A549 (cell line): ENCODE measurements around the gene UVRAG. TPM values are rescaled to one million over a fixed set of nuclear protein-coding genes. Genes with fewer than 3 reads are reported as not detected.
A peak's percentile ranks its signal among the peaks of the same experiment; 100 is the strongest.

Experiments
- ATAC-seq, 2 experiments: fragments of 200-7000 bp in 1 of 2; fragments of >200 bp in 1 of 2; cut with Nextera tagmentation in 1 of 2; cut with Tn5 transposase in 1 of 2; 3 replicates each; pipeline versions ENCODE4 v1.8.0 to v1.9.1; 2018 to 2020; ENCODE audit warnings: mild to moderate bottlenecking in 1 of 2, moderate library complexity in 1 of 2
- CTCF ChIA-PET: fragments of 300-600 bp; sonication (Branson Sonifier 250); formaldehyde crosslinking; extraction: SDS; loops from one replicate; lab custom pipeline; 2021; ENCODE audit warnings: antibody characterized with exemption, inconsistent platforms; lab: Yijun Ruan, JAX
- POLR2A ChIA-PET: fragments of 350-600 bp; formaldehyde crosslinking; extraction: SDS; loops from one replicate; lab custom pipeline; 2021; ENCODE audit warnings: antibody characterized with exemption, inconsistent platforms; lab: Yijun Ruan, JAX
- DNase-seq, 2 experiments: peaks; one replicate each; pipeline versions ENCODE4 v3.0.0 to v3.0.0-alpha.2; 2011 to 2016; ENCODE audit warnings: low read depth in 1 of 2, low spot score in 1 of 2
- FAIRE-seq: peaks from 2 replicates; lab custom pipeline; 2011; peaks lifted over from hg19 to GRCh38; lab: Jason Lieb, UNC
- H3K27ac ChIP-seq, 2 experiments: fragments of >200 bp; sonication (Bioruptor Twin); formaldehyde crosslinking; 3 replicates each; pipeline ENCODE4 v1.5.1; 2016 to 2017
- H3K4me1 ChIP-seq: fragments of >200 bp; sonication (Bioruptor Twin); formaldehyde crosslinking; 3 replicates; pipeline ENCODE4 v1.6.1; 2016
- H3K4me2 ChIP-seq: fragments of >200 bp; sonication (Bioruptor Twin); formaldehyde crosslinking; 3 replicates; pipeline ENCODE4 v1.6.1; 2016
- H3K4me3 ChIP-seq: fragments of >200 bp; sonication (Bioruptor Twin); formaldehyde crosslinking; 3 replicates; pipeline ENCODE4 v1.5.1; 2016
- H3K9me3 ChIP-seq: fragments of >200 bp; sonication (Bioruptor Twin); formaldehyde crosslinking; 3 replicates; pipeline ENCODE4 v1.6.1; 2016
- BHLHE40 ChIP-seq: IDR thresholded peaks from 2 replicates; pipeline ENCODE4 v1.6.1; 2012; ENCODE audit warnings: low read depth, low read length, inconsistent platforms
- CBX2 ChIP-seq: fragments of 200-600 bp; sonication (generic); IDR thresholded peaks from 2 replicates; pipeline ENCODE4 v1.6.1; 2016; ENCODE audit warnings: low read depth, mild to moderate bottlenecking, borderline replicate concordance
- CBX8 ChIP-seq: fragments of 200-600 bp; sonication (generic); IDR thresholded peaks from 2 replicates; pipeline ENCODE4 v1.6.1; 2016
- CHD2 ChIP-seq: fragments of 150-350 bp; IDR thresholded peaks from 2 replicates; pipeline ENCODE4 v1.6.1; 2014; ENCODE audit warnings: low read length; ENCODE audit not compliant: partially characterized antibody
- CHD4 ChIP-seq: fragments of 200-600 bp; sonication (generic); IDR thresholded peaks from 2 replicates; pipeline ENCODE4 v1.6.1; 2016; ENCODE audit warnings: antibody characterized with exemption, mild to moderate bottlenecking, borderline replicate concordance
- ESRRA ChIP-seq: fragments of 150-350 bp; IDR thresholded peaks from 2 replicates; pipeline ENCODE4 v1.6.1; 2014; ENCODE audit warnings: mild to moderate bottlenecking, low read length, borderline replicate concordance
- FOSL2 ChIP-seq, 2 experiments: fragments of 450-650 bp in 1 of 2; fragments of >200 bp in 1 of 2; sonication (Bioruptor Twin) in 1 of 2; formaldehyde crosslinking; IDR thresholded peaks; 2 replicates each; pipeline versions ENCODE4 v1.5.0 to v1.6.1; 2016 to 2020; ENCODE audit warnings: mild to moderate bottlenecking in 1 of 2, moderate library complexity in 1 of 2
- HOXB13 ChIP-seq: fragments of 250-450 bp; sonication (Bioruptor Pico); IDR thresholded peaks from 2 replicates; pipeline ENCODE4 v1.5.0; 2020; ENCODE audit warnings: low read depth, mild to moderate bottlenecking, moderate library complexity
- HOXB5 ChIP-seq: fragments of 250-450 bp; sonication (Bioruptor Pico); IDR thresholded peaks from 2 replicates; pipeline ENCODE4 v1.5.0; 2020; ENCODE audit warnings: mild to moderate bottlenecking, moderate library complexity
- JUNB ChIP-seq: fragments of >200 bp; sonication (Bioruptor Twin); formaldehyde crosslinking; IDR thresholded peaks from 2 replicates; pipeline ENCODE4 v1.6.1; 2016
- KDM1A ChIP-seq: fragments of 200-600 bp; sonication (generic); IDR thresholded peaks from 2 replicates; pipeline ENCODE4 v1.6.1; 2016; ENCODE audit warnings: low read depth, mild to moderate bottlenecking
- NFE2L2 ChIP-seq: fragments of 150-350 bp; conservative IDR thresholded peaks from 2 replicates; pipeline ENCODE4 v1.6.1; 2014; ENCODE audit warnings: low read length
- POLR2AphosphoS2 ChIP-seq: conservative IDR thresholded peaks from 2 replicates; pipeline ENCODE4 v1.6.1; 2012; ENCODE audit warnings: low read length, improper control_type of control experiment, inconsistent platforms
- RAD21 ChIP-seq, 2 experiments: fragments of >200 bp in 1 of 2; sonication (Bioruptor Twin) in 1 of 2; formaldehyde crosslinking in 1 of 2; IDR thresholded peaks in 1 of 2; conservative IDR thresholded peaks in 1 of 2; 2 replicates in 1 of 2; 3 replicates in 1 of 2; pipeline ENCODE4 v1.6.1; 2012 to 2018; ENCODE audit warnings: inconsistent platforms in 1 of 2
- SMC3 ChIP-seq: fragments of >200 bp; sonication (Bioruptor Twin); formaldehyde crosslinking; IDR thresholded peaks from 3 replicates; pipeline ENCODE4 v1.6.1; 2018; ENCODE audit warnings: inconsistent platforms
- ZSCAN20 ChIP-seq: fragments of 250-450 bp; sonication (Bioruptor Pico); IDR thresholded peaks from 2 replicates; pipeline ENCODE4 v1.8.0; 2022; ENCODE audit warnings: mild to moderate bottlenecking, moderate library complexity
- WGBS: methylation state at CpG from one replicate; pipeline ENCODE4 v1.1.6; 2017; ENCODE audit errors: missing lambda C conversion rate; 5-methylcytosine and 5-hydroxymethylcytosine counted together
- polyA plus RNA-seq, 4 experiments: library from polyadenylated mRNA; depleted of rRNA in 3 of 4; stranded (reverse); fragments of >200 nt; fragmentation: RNase III in 1 of 4; extraction: RNeasy Plus Mini Kit Qiagen cat#74134 plus additional on column Dnase treatment in 1 of 4; gene quantifications; 2 replicates in 3 of 4; 3 replicates in 1 of 4; pipeline ENCODE4 v1.2.3, GENCODE V29; 2011 to 2017
- TF ChIP-seq, protein P1 (sequence below): fragments of >200 bp; sonication (Bioruptor Twin); formaldehyde crosslinking; IDR thresholded peaks from 3 replicates; pipeline ENCODE4 v1.5.1; 2016
- TF ChIP-seq, protein P2 (sequence below): fragments of 250-450 bp; sonication (Bioruptor Pico); IDR thresholded peaks from 2 replicates; pipeline ENCODE4 v1.5.0; 2020; ENCODE audit warnings: low read depth, mild to moderate bottlenecking, moderate library complexity
- TF ChIP-seq, protein P3 (sequence below): fragments of 450-650 bp; IDR thresholded peaks from 2 replicates; pipeline ENCODE4 v1.6.1; 2014; ENCODE audit warnings: antibody characterized with exemption
- TF ChIP-seq, protein P4 (sequence below): fragments of 250-450 bp; sonication (Bioruptor Pico); IDR thresholded peaks from 2 replicates; pipeline ENCODE4 v1.5.0; 2021; ENCODE audit warnings: mild to moderate bottlenecking, moderate library complexity, borderline replicate concordance

The UVRAG gene
- polyA plus RNA-seq, 2 of the 4 experiments (the other 2 are of a cell fraction): 6.1 to 14.1 TPM

DNA sequence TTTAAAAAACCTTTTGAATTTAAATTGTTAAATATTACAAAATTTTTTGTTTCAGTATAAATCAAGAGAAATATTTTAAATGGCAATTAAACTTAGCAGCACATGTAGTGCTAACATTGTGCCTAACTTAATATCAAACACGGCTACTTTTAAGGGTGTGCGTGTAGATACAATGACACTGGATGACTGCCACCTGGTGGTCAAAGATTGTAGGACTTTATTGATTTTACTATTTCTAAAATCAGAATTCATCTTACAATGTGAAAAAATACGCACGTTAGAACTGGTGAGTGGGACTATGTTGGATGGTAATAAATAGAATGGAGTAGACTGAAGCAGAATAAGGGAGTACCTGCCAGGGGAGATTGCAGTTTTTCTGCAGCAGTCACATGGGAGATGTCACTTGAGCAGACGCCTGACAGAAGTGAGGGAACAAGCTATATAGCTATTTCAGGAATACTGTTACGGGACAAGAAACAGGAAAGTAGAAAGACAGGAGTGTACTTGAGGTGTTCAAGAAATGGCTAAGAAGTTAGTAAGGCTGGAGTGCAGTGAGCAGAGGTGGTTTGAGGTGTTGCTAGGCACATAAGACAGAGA lies 52.9 kb downstream of the UVRAG start:
- peak; percentile 18 for FAIRE-seq
- H3K9me3 ChIP-seq: no peaks in the 10 kb centered on the region
- H3K27ac ChIP-seq: no peak overlapping the region
- TF ChIP-seq SMC3 (peak; percentile 80), RAD21 (conservative IDR thresholded peaks at IDR 0.05 in 1 of 2, IDR thresholded peaks at IDR 0.05 in 1 of 2) (peak; percentile 71 to 72), ZSCAN20 (CRISPR knock-in tag) (no peak)
- TF ChIP-seq, protein P1, sequence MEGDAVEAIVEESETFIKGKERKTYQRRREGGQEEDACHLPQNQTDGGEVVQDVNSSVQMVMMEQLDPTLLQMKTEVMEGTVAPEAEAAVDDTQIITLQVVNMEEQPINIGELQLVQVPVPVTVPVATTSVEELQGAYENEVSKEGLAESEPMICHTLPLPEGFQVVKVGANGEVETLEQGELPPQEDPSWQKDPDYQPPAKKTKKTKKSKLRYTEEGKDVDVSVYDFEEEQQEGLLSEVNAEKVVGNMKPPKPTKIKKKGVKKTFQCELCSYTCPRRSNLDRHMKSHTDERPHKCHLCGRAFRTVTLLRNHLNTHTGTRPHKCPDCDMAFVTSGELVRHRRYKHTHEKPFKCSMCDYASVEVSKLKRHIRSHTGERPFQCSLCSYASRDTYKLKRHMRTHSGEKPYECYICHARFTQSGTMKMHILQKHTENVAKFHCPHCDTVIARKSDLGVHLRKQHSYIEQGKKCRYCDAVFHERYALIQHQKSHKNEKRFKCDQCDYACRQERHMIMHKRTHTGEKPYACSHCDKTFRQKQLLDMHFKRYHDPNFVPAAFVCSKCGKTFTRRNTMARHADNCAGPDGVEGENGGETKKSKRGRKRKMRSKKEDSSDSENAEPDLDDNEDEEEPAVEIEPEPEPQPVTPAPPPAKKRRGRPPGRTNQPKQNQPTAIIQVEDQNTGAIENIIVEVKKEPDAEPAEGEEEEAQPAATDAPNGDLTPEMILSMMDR: peak; percentile 93
- ATAC-seq: peak; percentile 56 to 76; a peak in 5 of 6 replicates
- POLR2A ChIA-PET: no interaction called here
- H3K4me2 ChIP-seq: no peak overlapping the region
- CTCF ChIA-PET: interaction anchor here (0.6 to 4.7 kb wide), 46 partner anchors 8 to 479 kb away, joined by 3 to 46 read pairs (median 4); no protein-coding TSS in a partner anchor
- peak; percentile 43 to 52 for DNase-seq
- 24% methylated on average over 6 of the region's 6 CpGs for WGBS
- no peaks in the 10 kb centered on the region for H3K4me1 ChIP-seq
- H3K4me3 ChIP-seq: no peak overlapping the region

DNA sequence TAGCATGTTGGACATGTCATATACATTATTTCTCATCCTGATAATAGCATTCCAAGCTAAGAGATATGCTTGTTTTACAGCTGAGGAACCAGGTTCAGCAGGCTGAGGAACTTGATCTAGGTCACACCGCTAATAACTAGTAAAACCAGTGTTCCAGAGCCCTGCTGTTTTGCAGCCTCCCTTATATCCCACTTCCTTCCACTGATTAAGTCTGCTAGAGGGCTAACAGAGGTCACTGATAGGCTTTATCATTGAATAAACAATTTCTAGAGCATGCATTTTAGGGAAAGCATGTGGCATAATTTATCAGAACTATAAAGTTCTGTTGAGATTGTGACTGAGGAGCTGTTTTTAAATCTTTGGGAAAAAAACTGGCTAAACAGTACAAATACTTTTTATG lies 54.0 kb downstream of the UVRAG start:
- Histone ChIP-seq H3K27ac (no peak overlapping the region), H3K4me2 (no peak overlapping the region), H3K4me1 (no peaks in the 10 kb centered on the region), H3K4me3 (no peak overlapping the region), H3K9me3 (no peaks in the 10 kb centered on the region)
- POLR2A ChIA-PET: no interaction called here
- DNase-seq: no peak
- CTCF ChIA-PET: interaction anchor here (0.7 to 4.7 kb wide), 18 partner anchors 14 to 450 kb away, joined by 3 to 46 read pairs (median 6); no protein-coding TSS in a partner anchor
- WGBS: 85% methylated on average over 1 of the region's 1 CpG
- TF ChIP-seq BHLHE40 (no peak), CBX2 (no peak), HOXB5 (no peak), CHD2 (no peak), HOXB13 (CRISPR knock-in tag) (no peak), KDM1A (no peak), ESRRA (no peak), CHD4 (no peak), CBX8 (no peak), NFE2L2 (no peak), FOSL2 (IDR thresholded peaks at IDR 0.05) (no peak), FOSL2 (CRISPR knock-in tag; IDR thresholded peaks at IDR 0.05) (no peak), JUNB (no peak), POLR2AphosphoS2 (no peak)
- TF ChIP-seq, protein P2, sequence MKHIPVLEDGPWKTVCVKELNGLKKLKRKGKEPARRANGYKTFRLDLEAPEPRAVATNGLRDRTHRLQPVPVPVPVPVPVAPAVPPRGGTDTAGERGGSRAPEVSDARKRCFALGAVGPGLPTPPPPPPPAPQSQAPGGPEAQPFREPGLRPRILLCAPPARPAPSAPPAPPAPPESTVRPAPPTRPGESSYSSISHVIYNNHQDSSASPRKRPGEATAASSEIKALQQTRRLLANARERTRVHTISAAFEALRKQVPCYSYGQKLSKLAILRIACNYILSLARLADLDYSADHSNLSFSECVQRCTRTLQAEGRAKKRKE (CRISPR knock-in tag): no peak
- TF ChIP-seq, protein P3, sequence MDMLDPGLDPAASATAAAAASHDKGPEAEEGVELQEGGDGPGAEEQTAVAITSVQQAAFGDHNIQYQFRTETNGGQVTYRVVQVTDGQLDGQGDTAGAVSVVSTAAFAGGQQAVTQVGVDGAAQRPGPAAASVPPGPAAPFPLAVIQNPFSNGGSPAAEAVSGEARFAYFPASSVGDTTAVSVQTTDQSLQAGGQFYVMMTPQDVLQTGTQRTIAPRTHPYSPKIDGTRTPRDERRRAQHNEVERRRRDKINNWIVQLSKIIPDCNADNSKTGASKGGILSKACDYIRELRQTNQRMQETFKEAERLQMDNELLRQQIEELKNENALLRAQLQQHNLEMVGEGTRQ: no peak
- TF ChIP-seq, protein P4, sequence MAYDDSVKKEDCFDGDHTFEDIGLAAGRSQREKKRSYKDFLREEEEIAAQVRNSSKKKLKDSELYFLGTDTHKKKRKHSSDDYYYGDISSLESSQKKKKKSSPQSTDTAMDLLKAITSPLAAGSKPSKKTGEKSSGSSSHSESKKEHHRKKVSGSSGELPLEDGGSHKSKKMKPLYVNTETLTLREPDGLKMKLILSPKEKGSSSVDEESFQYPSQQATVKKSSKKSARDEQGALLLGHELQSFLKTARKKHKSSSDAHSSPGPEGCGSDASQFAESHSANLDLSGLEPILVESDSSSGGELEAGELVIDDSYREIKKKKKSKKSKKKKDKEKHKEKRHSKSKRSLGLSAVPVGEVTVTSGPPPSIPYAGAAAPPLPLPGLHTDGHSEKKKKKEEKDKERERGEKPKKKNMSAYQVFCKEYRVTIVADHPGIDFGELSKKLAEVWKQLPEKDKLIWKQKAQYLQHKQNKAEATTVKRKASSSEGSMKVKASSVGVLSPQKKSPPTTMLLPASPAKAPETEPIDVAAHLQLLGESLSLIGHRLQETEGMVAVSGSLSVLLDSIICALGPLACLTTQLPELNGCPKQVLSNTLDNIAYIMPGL (CRISPR knock-in tag): no peak
- TF ChIP-seq, protein P1: no peak
- TF ChIP-seq, all 56 proteins: peak for 0
- no peak for ATAC-seq
- no peak for FAIRE-seq
